K562 (cell line): ENCODE measurements around the gene PTPN18. TPM values are rescaled to one million over a fixed set of nuclear protein-coding genes. Genes with fewer than 3 reads are reported as not detected.

ENCODE experiments used
- CAMTA2 ChIP-seq: fragments of 250-450 bp; sonication (Bioruptor Pico); conservative IDR thresholded peaks from 2 replicates; pipeline ENCODE4 v1.5.1; 2022
- HSF4 ChIP-seq: fragments of 250-450 bp; sonication (Bioruptor Pico); IDR thresholded peaks from 2 replicates; pipeline ENCODE4 v2.1.2; 2022; ENCODE audit warnings: mild to moderate bottlenecking, moderate library complexity, borderline replicate concordance
- MAFK ChIP-seq: IDR thresholded peaks from 2 replicates; pipeline ENCODE4 v1.6.1; 2011; ENCODE audit warnings: low read length, improper control_type of control experiment
- MGA ChIP-seq: fragments of 450-650 bp; IDR thresholded peaks from 2 replicates; pipeline ENCODE4 v1.6.1; 2016; ENCODE audit warnings: mild to moderate bottlenecking, moderate library complexity
- MITF ChIP-seq: IDR thresholded peaks from 2 replicates; pipeline ENCODE4 v1.6.1; 2014; ENCODE audit warnings: antibody characterized with exemption
- NFIC ChIP-seq: fragments of 450-650 bp; IDR thresholded peaks from 2 replicates; pipeline ENCODE4 v1.6.1; 2017; ENCODE audit warnings: mild to moderate bottlenecking, inconsistent platforms
- YY1 ChIP-seq, 3 experiments: IDR thresholded peaks; 2 replicates each; pipeline ENCODE4 v1.6.1; 2011; ENCODE audit warnings: low read length in 2 of 3, mild to moderate bottlenecking in 2 of 3, moderate library complexity in 2 of 3, borderline replicate concordance in 1 of 3, control low read depth in 1 of 3, low read depth in 1 of 3; ENCODE audit not compliant: insufficient read depth in 3 of 3, insufficient replicate concordance in 2 of 3, control insufficient read depth in 1 of 3, insufficient read length in 1 of 3; ENCODE audit errors: extremely low read depth in 1 of 3
- ZNF12 ChIP-seq: sonication (generic); formaldehyde crosslinking; IDR thresholded peaks from 2 replicates; pipeline ENCODE4 v1.4.0; 2020; ENCODE audit warnings: mild to moderate bottlenecking, missing genetic modification reagents
- ZNF586 ChIP-seq: fragments of 450-650 bp; formaldehyde crosslinking; conservative IDR thresholded peaks from 2 replicates; pipeline ENCODE4 v1.4.0; 2020; ENCODE audit warnings: mild to moderate bottlenecking, moderate library complexity
- ZNF589 ChIP-seq: fragments of 200-800 bp; sonication (Bioruptor generic); IDR thresholded peaks from 2 replicates; pipeline ENCODE4 v1.6.1; 2016; ENCODE audit warnings: low read depth, missing genetic modification characterization, missing compliant biosample characterization
- polyA plus RNA-seq, 8 experiments: library from polyadenylated mRNA; depleted of rRNA in 4 of 8; stranded (reverse) in 5 of 8; unstranded in 3 of 8; fragments of >200 nt; fragmentation: Nextera tagmentation in 2 of 8; fragmentation: Illumina TruSeq in 1 of 8; extraction: Ambion mirVana in 2 of 8; extraction: Trizol in 1 of 8; gene quantifications; 2 replicates each; pipeline versions ENCODE4 v1.2.1 to v1.2.3, GENCODE V29; 2011 to 2014; ENCODE audit warnings: inconsistent platforms in 1 of 8, missing spikeins in 1 of 8
- total RNA-seq, 7 experiments: library from RNA; depleted of rRNA in 6 of 7; stranded (reverse); fragments of >200 nt in 6 of 7; fragmentation: Illumina TruSeq in 2 of 7; extraction: Trizol in 2 of 7; gene quantifications; 2 replicates each; pipeline versions ENCODE4 v1.2.1 to v1.2.3, GENCODE V29; 2011 to 2021; ENCODE audit warnings: low replicate concordance in 1 of 7
- TF ChIP-seq, protein P1 (sequence below): fragments of 200-400 bp; formaldehyde crosslinking; IDR thresholded peaks from 2 replicates; pipeline ENCODE4 v1.6.1; 2017; ENCODE audit warnings: mild to moderate bottlenecking, low read depth, low read length, moderate library complexity

Gene PTPN18
- total and polyA plus RNA-seq, 9 of the 15 experiments (the other 6 are each of a cell fraction or from before 2014, with no cell fraction given): 11.6 to 90.7 (median 49.6) TPM

DNA sequence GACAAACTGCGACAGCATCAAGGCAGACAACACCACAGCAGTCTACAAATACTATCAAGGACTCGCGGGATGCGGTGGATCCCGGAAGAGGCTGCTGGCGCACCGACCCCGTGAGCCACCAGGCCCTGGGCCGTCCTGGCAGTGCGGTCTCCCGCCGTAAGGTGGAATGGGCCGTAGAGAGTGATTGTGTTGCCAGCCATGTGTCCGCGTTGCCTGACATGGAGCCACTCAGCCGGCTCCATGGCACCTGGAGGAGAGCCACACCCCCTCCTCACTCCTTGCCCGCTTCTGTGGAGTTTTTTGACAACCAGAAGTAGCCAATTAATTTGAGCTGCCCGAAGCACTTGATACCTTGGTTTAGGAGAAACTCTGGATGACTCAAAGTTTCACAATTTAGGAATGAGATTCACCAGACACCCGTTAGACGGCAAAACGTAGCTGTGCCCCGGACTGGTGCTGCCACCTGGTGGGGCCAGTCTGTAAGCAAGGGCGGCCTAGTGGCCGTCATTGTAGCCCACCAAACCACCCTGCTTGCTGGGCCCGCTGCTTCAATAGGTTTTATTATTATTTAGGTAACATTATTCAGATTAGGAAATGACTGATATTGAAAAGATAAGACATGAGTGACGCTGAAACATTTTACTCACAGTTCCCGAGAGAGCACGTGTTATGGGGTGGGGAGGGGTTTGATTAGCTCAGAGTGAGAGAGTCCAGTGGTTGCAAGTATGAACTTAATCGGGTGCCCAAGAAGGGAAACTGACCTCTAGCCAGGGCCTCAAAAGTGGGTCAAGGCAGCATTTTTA is 23.4 kb upstream of the PTPN18 start (continued):
- TF ChIP-seq MGA (peak; percentile 40; the same call in 1 of the 2 replicates), MAFK (no peak), MITF (no peak), HSF4 (CRISPR knock-in tag) (no peak), CAMTA2 (CRISPR knock-in tag) (no peak), NFIC (peak; percentile 62), ZNF589 (CRISPR knock-in tag) (no peak), YY1 (IDR thresholded peaks at IDR 0.05; ENCODE audit: borderline replicate concordance in 1 of 3, control insufficient read depth in 1 of 3, extremely low read depth in 1 of 3, insufficient read depth in 3 of 3, insufficient read length in 1 of 3, insufficient replicate concordance in 2 of 3, low read depth in 1 of 3, low read length in 2 of 3) (peak in 1 of 3 experiments; percentile 35), ZNF586 (CRISPR knock-in tag) (no peak), ZNF12 (no peak)
- TF ChIP-seq, protein P1, sequence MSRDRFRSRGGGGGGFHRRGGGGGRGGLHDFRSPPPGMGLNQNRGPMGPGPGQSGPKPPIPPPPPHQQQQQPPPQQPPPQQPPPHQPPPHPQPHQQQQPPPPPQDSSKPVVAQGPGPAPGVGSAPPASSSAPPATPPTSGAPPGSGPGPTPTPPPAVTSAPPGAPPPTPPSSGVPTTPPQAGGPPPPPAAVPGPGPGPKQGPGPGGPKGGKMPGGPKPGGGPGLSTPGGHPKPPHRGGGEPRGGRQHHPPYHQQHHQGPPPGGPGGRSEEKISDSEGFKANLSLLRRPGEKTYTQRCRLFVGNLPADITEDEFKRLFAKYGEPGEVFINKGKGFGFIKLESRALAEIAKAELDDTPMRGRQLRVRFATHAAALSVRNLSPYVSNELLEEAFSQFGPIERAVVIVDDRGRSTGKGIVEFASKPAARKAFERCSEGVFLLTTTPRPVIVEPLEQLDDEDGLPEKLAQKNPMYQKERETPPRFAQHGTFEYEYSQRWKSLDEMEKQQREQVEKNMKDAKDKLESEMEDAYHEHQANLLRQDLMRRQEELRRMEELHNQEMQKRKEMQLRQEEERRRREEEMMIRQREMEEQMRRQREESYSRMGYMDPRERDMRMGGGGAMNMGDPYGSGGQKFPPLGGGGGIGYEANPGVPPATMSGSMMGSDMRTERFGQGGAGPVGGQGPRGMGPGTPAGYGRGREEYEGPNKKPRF: no peak
